NCI-H187 (cell line): ENCODE data around the gene TCF19.

Experiments used
- DNase-seq, 2 experiments: peaks; one replicate each; lab custom pipeline; 2025; lab: John Stamatoyannopoulos, UW

The TCF19 gene

GRCh38 chr6:31209137-31209536 lies 50.7 kb downstream of the TCF19 start:
- no peak for DNase-seq

DNA sequence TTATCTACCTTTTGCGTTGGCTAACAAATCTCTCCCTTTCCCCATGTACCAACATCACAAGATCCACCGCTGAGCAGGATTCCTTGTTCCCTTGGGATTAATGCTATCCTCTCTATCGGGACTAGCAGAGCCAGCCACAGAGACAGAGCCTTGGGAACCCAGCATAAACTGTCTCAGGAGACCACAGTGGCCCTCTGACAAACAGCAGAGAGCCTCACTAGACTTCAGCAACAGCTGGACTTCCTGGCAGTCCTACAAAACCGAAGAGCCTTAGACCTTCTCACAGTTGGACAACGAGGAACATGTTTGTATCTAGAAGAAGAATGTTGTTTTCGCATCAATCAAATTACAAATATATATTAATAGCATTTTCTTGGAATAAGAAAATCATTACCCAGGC lies 51.7 kb downstream of the TCF19 start:
- no peak for DNase-seq

DNA sequence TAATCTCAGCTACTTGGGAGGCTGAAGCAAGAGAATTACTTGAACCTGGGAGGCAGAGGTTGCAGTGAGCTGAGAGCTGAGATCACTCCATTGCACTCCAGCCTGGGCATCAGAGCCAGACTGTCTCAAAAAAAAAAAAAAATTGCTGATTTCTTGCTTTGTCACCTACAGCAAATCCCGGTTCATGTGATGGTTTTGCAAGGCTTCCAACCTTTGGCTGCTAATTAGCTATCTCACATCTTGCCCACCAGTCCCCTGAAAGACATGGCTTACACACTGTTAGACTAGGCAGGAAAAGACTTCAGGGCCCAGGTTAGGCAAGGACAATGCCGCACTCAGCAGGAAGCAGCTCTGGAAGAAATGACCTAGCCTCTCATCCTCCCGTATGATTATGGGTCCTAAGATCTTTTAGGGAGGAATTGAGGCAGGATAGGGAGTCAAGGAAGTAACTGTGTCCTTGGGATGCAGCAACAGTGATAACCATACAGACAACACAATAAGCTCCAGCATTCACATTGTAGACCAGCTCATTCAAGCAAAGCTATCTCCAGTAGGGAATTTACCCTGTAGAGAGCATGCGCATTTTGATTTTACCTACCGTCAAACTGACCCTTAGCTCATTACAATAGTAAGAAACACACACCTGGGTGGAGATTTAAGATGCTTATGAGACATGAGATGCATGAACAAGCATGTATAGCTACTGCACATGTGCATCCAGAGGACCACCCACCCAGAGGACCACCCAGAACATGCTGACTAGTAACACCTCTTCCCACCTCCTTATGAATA lies 52.5 kb downstream of the TCF19 start:
- DNase-seq: no peak
